GM12891 (cell line): ENCODE data around the gene ZNF787.

ENCODE experiments used
- PAX5 ChIP-seq: IDR thresholded peaks from 2 replicates; pipeline ENCODE4 v1.6.1; 2011; ENCODE audit warnings: low read length, moderate library complexity, mild to moderate bottlenecking; ENCODE audit not compliant: insufficient read depth, severe bottlenecking
- POLR2A ChIP-seq: IDR thresholded peaks from 2 replicates; pipeline ENCODE4 v1.6.1; 2011; ENCODE audit warnings: low read depth, low read length, control low read depth
- POLR2AphosphoS5 ChIP-seq: IDR thresholded peaks from 2 replicates; pipeline ENCODE4 v1.6.1; 2011; ENCODE audit warnings: low read depth, low read length, control low read depth
- TAF1 ChIP-seq: IDR thresholded peaks from 2 replicates; pipeline ENCODE4 v1.6.1; 2011; ENCODE audit warnings: low read depth, low read length, control low read depth

DNA sequence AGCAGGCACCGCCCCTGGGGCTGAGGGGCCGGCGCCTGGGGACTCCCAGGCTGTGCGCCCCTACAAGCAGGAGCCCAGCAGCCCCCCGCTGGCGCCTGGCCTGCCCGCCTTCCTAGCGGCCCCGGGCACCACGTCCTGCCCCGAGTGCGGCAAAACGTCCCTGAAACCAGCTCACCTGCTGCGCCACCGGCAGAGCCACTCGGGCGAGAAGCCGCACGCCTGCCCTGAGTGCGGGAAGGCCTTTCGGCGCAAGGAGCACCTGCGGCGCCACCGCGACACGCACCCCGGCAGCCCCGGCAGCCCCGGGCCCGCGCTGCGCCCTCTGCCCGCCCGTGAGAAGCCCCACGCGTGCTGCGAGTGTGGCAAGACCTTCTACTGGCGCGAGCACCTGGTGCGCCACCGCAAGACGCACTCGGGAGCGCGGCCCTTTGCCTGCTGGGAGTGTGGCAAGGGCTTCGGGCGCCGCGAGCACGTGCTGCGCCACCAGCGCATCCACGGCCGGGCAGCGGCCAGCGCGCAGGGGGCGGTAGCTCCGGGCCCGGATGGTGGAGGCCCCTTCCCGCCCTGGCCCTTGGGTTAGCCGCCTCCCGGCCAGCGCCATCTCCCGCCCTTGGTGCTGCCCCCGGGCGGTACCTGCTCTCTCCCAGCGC, 38.7 kb upstream of the ZNF787 start:
- TF ChIP-seq POLR2A: no peak
- TF ChIP-seq TAF1: no peak
- TF ChIP-seq PAX5: no peak
- TF ChIP-seq POLR2AphosphoS5: no peak
